Measurements from ENCODE around the gene DQX1. TPM values are rescaled to one million over a fixed set of nuclear protein-coding genes. Genes with fewer than 3 reads are reported as not detected.

Gene DQX1
- total and polyA plus RNA-seq, 9 of the 15 experiments (the other 6 are each of a cell fraction or from before 2014, with no cell fraction given): 0.04 to 0.38 (median 0.18) TPM; not detected in 1

- CTCF ChIA-PET (ENCODE audit: low intra/inter-chr PET ratio): no interaction called here
- WGBS (ENCODE audit: insufficient coverage, low coverage, missing lambda C conversion rate): 85% methylated on average over 7 of the region's 7 CpGs
These were observed 24.2 kb upstream of the DQX1 start for GRCh38 chr2:74550231-74550630.

More at GRCh38 chr2:74550231-74550630, 24.2 kb upstream of the DQX1 start:
- Histone ChIP-seq H3K9me3 (replicated peaks; ENCODE audit: control insufficient read depth, insufficient read depth, low read depth, low read length) (no peaks in the 10 kb centered on the region), H4K20me1 (replicated peaks; ENCODE audit: control insufficient read depth, insufficient read depth, low read length) (no peaks in the 10 kb centered on the region), H3K36me3 (ENCODE audit: control insufficient read depth, insufficient read depth, low read length) (no peaks in the 10 kb centered on the region), H2AFZ (ENCODE audit: low read depth, low read length) (no peak overlapping the region), H3K4me2 (ENCODE audit: insufficient read depth, low read length) (no peak overlapping the region), H3K9me1 (ENCODE audit: control insufficient read depth, insufficient read depth, low read length) (no peaks in the 10 kb centered on the region), H3K4me3 (no peak overlapping the region), H3K79me2 (ENCODE audit: control insufficient read depth, insufficient read depth, low read length) (peaks cover 8% of the 10 kb centered on the region; the same call in 2 of the 3 replicates), H3K4me1 (replicated peaks in 1 of 2; ENCODE audit: control insufficient read depth in 2 of 2, insufficient read depth in 2 of 2, low read length in 2 of 2) (peaks cover 26 to 57% of the 10 kb centered on the region in 2 experiments), H3K9ac (ENCODE audit: insufficient read depth in 1 of 2, low read depth in 2 of 2, low read length in 2 of 2) (peak overlapping the region in 1 of 2 experiments; percentile 27; a peak in 1 of 4 replicates), H3K27me3 (ENCODE audit: control insufficient read depth in 2 of 2, insufficient read depth in 2 of 2, low read length in 2 of 2) (no peaks in the 10 kb centered on the region), H3K27ac (ENCODE audit: extremely low read depth, low read depth, low read length) (no peak overlapping the region)
- BruUV-seq (replicated peaks): no TSS peak
- in situ Hi-C loops (cut with MboI): no loop called here
- no peak for FAIRE-seq
- intact Hi-C loops (cut with micrococcal nuclease): no loop called here
- ATAC-seq: no peak
- POLR2A ChIA-PET: interaction anchor here (0.9 to 1.5 kb wide), 3 partner anchors 8 to 67 kb away, joined by 3 to 6 read pairs (median 3); partner anchors contain the start of genes CCDC142 and TTC31
- DNase-seq (ENCODE audit: extremely low read depth in 1 of 4, low spot score in 3 of 4): no peak
- TF ChIP-seq SRF (CRISPR knock-in tag; IDR thresholded peaks at IDR 0.05) (no peak), NCOA4 (IDR thresholded peaks at IDR 0.05; ENCODE audit: partially characterized antibody) (no peak), U2AF1 (optimal IDR thresholded peaks at IDR 0.05; ENCODE audit: low read depth, low read length) (no peak), COPS2 (conservative IDR thresholded peaks at IDR 0.05) (no peak), ZFP30 (CRISPR knock-in tag; IDR thresholded peaks at IDR 0.05; ENCODE audit: borderline replicate concordance) (no peak), NCOA6 (IDR thresholded peaks at IDR 0.05) (no peak), TBL1XR1 (IDR thresholded peaks at IDR 0.05; ENCODE audit: low read length in 2 of 2) (no peak), HMGN3 (IDR thresholded peaks at IDR 0.05; ENCODE audit: borderline replicate concordance, extremely low read depth, insufficient read length, low read depth, low read length) (no peak), PHF20 (IDR thresholded peaks at IDR 0.05; ENCODE audit: partially characterized antibody) (no peak), POLR3G (IDR thresholded peaks at IDR 0.05; ENCODE audit: extremely low read depth, insufficient read length, insufficient replicate concordance) (no peak), CAMTA2 (CRISPR knock-in tag; conservative IDR thresholded peaks at IDR 0.05) (no peak), MLX (CRISPR knock-in tag; conservative IDR thresholded peaks at IDR 0.05) (no peak), ZHX1 (conservative IDR thresholded peaks at IDR 0.05; ENCODE audit: low read length) (no peak), FOXK1 (CRISPR knock-in tag; IDR thresholded peaks at IDR 0.05; ENCODE audit: borderline replicate concordance) (no peak), ZC3H8 (IDR thresholded peaks at IDR 0.05) (no peak)

Measured in K562 (cell line).